ENCODE results near the gene IER2.
"Not testable (repeated sequence)": the region's sequence is repeated elsewhere in the genome, so short reads cannot be mapped to it uniquely, and the experiment has no call there.

The IER2 gene

GRCh38 chr19:13171146-13171545 is 20.9 kb downstream of the IER2 start:
- no peaks in the 10 kb centered on the region for H3K9me3 ChIP-seq (ENCODE audit: control insufficient read depth, low read length)
- 94 to 100% methylated on average over 3 to 6 of the region's 7 CpGs for WGBS, 2 experiments (ENCODE audit: insufficient coverage in 2 of 2)
- H3K4me3 ChIP-seq (ENCODE audit: extremely low read depth, insufficient read depth, low read length, poor library complexity, severe bottlenecking) = no peak overlapping the region
- peaks cover 24% of the 10 kb centered on the region for H3K4me1 ChIP-seq (ENCODE audit: control insufficient read depth, insufficient read depth, low read length, poor library complexity, severe bottlenecking)
- H3K27ac ChIP-seq (ENCODE audit: low read depth, low read length, severe bottlenecking) = no peak overlapping the region
- no peaks in the 10 kb centered on the region for H3K36me3 ChIP-seq (ENCODE audit: control insufficient read depth, insufficient read depth, low read length)

GRCh38 chr19:13172346-13173138 is 22.3 kb downstream of the IER2 start:
- Histone ChIP-seq H3K27ac (ENCODE audit: low read depth, low read length, severe bottlenecking) (peak overlapping the region; percentile 36), H3K36me3 (ENCODE audit: control insufficient read depth, insufficient read depth, low read length) (no peaks in the 10 kb centered on the region), H3K4me1 (ENCODE audit: control insufficient read depth, insufficient read depth, low read length, poor library complexity, severe bottlenecking) (peaks cover 18% of the 10 kb centered on the region), H3K4me3 (ENCODE audit: extremely low read depth, insufficient read depth, low read length, poor library complexity, severe bottlenecking) (no peak overlapping the region), H3K9me3 (ENCODE audit: control insufficient read depth, low read length) (no peaks in the 10 kb centered on the region)
- WGBS, 2 experiments (ENCODE audit: insufficient coverage in 2 of 2) = 86 to 90% methylated on average over 5 to 7 of the region's 18 CpGs

- Histone ChIP-seq H3K9me3 (ENCODE audit: control insufficient read depth, low read length) (no peaks in the 10 kb centered on the region), H3K4me1 (ENCODE audit: control insufficient read depth, insufficient read depth, low read length, poor library complexity, severe bottlenecking) (peaks cover 18% of the 10 kb centered on the region), H3K27ac (ENCODE audit: low read depth, low read length, severe bottlenecking) (no peak overlapping the region), H3K4me3 (ENCODE audit: extremely low read depth, insufficient read depth, low read length, poor library complexity, severe bottlenecking) (no peak overlapping the region), H3K36me3 (ENCODE audit: control insufficient read depth, insufficient read depth, low read length) (no peaks in the 10 kb centered on the region)
- 97 to 100% methylated on average over 6 to 9 of the region's 12 CpGs for whole genome bisulfite sequencing, 2 experiments (ENCODE audit: insufficient coverage in 2 of 2)
Observed at GRCh38 chr19:13173139-13173737, 23.0 kb downstream of the IER2 start.

- H3K4me3 ChIP-seq (ENCODE audit: extremely low read depth, insufficient read depth, low read length, poor library complexity, severe bottlenecking) = no peak overlapping the region
- peaks cover 8% of the 10 kb centered on the region for H3K4me1 ChIP-seq (ENCODE audit: control insufficient read depth, insufficient read depth, low read length, poor library complexity, severe bottlenecking)
- H3K27ac ChIP-seq (ENCODE audit: low read depth, low read length, severe bottlenecking) = no peak overlapping the region
- WGBS, 2 experiments (ENCODE audit: insufficient coverage in 2 of 2) = 93 to 99% methylated on average over 7 to 8 of the region's 8 CpGs
- no peaks in the 10 kb centered on the region for H3K36me3 ChIP-seq (ENCODE audit: control insufficient read depth, insufficient read depth, low read length)
- no peaks in the 10 kb centered on the region for H3K9me3 ChIP-seq (ENCODE audit: control insufficient read depth, low read length)
Observed at GRCh38 chr19:13176345-13176744, 26.1 kb downstream of the IER2 start.

- H3K9me3 ChIP-seq (ENCODE audit: control insufficient read depth, low read length); H3K36me3 ChIP-seq (ENCODE audit: control insufficient read depth, insufficient read depth, low read length); H3K4me1 ChIP-seq (ENCODE audit: control insufficient read depth, insufficient read depth, low read length, poor library complexity, severe bottlenecking); H3K27ac ChIP-seq (ENCODE audit: low read depth, low read length, severe bottlenecking); H3K4me3 ChIP-seq (ENCODE audit: extremely low read depth, insufficient read depth, low read length, poor library complexity, severe bottlenecking): not testable (repeated sequence)
- 95 to 100% methylated on average over 1 to 5 of the region's 5 CpGs for WGBS, 2 experiments (ENCODE audit: insufficient coverage in 2 of 2)
Observed at GRCh38 chr19:13177584-13177983, 27.4 kb downstream of the IER2 start.

- not testable (repeated sequence) for H3K4me1 ChIP-seq (ENCODE audit: control insufficient read depth, insufficient read depth, low read length, poor library complexity, severe bottlenecking); H3K27ac ChIP-seq (ENCODE audit: low read depth, low read length, severe bottlenecking); H3K36me3 ChIP-seq (ENCODE audit: control insufficient read depth, insufficient read depth, low read length); H3K9me3 ChIP-seq (ENCODE audit: control insufficient read depth, low read length); H3K4me3 ChIP-seq (ENCODE audit: extremely low read depth, insufficient read depth, low read length, poor library complexity, severe bottlenecking)
- WGBS, 2 experiments (ENCODE audit: insufficient coverage in 2 of 2) = 97 to 99% methylated on average over 9 to 10 of the region's 10 CpGs
Observed at GRCh38 chr19:13178291-13178690, 28.1 kb downstream of the IER2 start.

GRCh38 chr19:13181747-13182388 is 31.7 kb downstream of the IER2 start:
- 86 to 91% methylated on average over 5 to 8 of the region's 16 CpGs for WGBS, 2 experiments (ENCODE audit: insufficient coverage in 2 of 2)
- Histone ChIP-seq H3K27ac (ENCODE audit: low read depth, low read length, severe bottlenecking) (peak overlapping the region; percentile 29), H3K36me3 (ENCODE audit: control insufficient read depth, insufficient read depth, low read length) (no peaks in the 10 kb centered on the region), H3K9me3 (ENCODE audit: control insufficient read depth, low read length) (no peaks in the 10 kb centered on the region), H3K4me3 (ENCODE audit: extremely low read depth, insufficient read depth, low read length, poor library complexity, severe bottlenecking) (no peak overlapping the region), H3K4me1 (ENCODE audit: control insufficient read depth, insufficient read depth, low read length, poor library complexity, severe bottlenecking) (peaks cover 5% of the 10 kb centered on the region)

GRCh38 chr19:13184926-13185325 is 34.7 kb downstream of the IER2 start:
- H3K4me1 ChIP-seq (ENCODE audit: control insufficient read depth, insufficient read depth, low read length, poor library complexity, severe bottlenecking); H3K36me3 ChIP-seq (ENCODE audit: control insufficient read depth, insufficient read depth, low read length); H3K27ac ChIP-seq (ENCODE audit: low read depth, low read length, severe bottlenecking); H3K4me3 ChIP-seq (ENCODE audit: extremely low read depth, insufficient read depth, low read length, poor library complexity, severe bottlenecking); H3K9me3 ChIP-seq (ENCODE audit: control insufficient read depth, low read length): not testable (repeated sequence)
- WGBS, 2 experiments (ENCODE audit: insufficient coverage in 2 of 2) = 84% methylated on average over 7 of the region's 23 CpGs; no CpG with 5 or more reads in 1 of the 2 experiments

GRCh38 chr19:13185763-13186657 is 35.8 kb downstream of the IER2 start:
- not testable (repeated sequence) for H3K9me3 ChIP-seq (ENCODE audit: control insufficient read depth, low read length); H3K4me1 ChIP-seq (ENCODE audit: control insufficient read depth, insufficient read depth, low read length, poor library complexity, severe bottlenecking); H3K27ac ChIP-seq (ENCODE audit: low read depth, low read length, severe bottlenecking); H3K4me3 ChIP-seq (ENCODE audit: extremely low read depth, insufficient read depth, low read length, poor library complexity, severe bottlenecking); H3K36me3 ChIP-seq (ENCODE audit: control insufficient read depth, insufficient read depth, low read length)
- WGBS, 2 experiments (ENCODE audit: insufficient coverage in 2 of 2) = 93 to 95% methylated on average over 19 to 20 of the region's 22 CpGs

GRCh38 chr19:13186688-13187087 is 36.5 kb downstream of the IER2 start:
- H3K4me3 ChIP-seq (ENCODE audit: extremely low read depth, insufficient read depth, low read length, poor library complexity, severe bottlenecking); H3K9me3 ChIP-seq (ENCODE audit: control insufficient read depth, low read length); H3K27ac ChIP-seq (ENCODE audit: low read depth, low read length, severe bottlenecking); H3K36me3 ChIP-seq (ENCODE audit: control insufficient read depth, insufficient read depth, low read length); H3K4me1 ChIP-seq (ENCODE audit: control insufficient read depth, insufficient read depth, low read length, poor library complexity, severe bottlenecking): not testable (repeated sequence)
- 93 to 94% methylated on average over 27 to 34 of the region's 38 CpGs for WGBS, 2 experiments (ENCODE audit: insufficient coverage in 2 of 2)

Measured in mesodermal cell (in vitro differentiated cells).